GM18526 (cell line): ENCODE results near the gene IRF2BP1.
A peak's percentile ranks its signal among the peaks of the same experiment; 100 is the strongest.

Source experiments
- POLR2A ChIP-seq: IDR thresholded peaks from 3 replicates; pipeline ENCODE4 v1.6.1; 2011; ENCODE audit not compliant: insufficient read length; ENCODE audit errors: extremely low read depth

IRF2BP1 gene

DNA sequence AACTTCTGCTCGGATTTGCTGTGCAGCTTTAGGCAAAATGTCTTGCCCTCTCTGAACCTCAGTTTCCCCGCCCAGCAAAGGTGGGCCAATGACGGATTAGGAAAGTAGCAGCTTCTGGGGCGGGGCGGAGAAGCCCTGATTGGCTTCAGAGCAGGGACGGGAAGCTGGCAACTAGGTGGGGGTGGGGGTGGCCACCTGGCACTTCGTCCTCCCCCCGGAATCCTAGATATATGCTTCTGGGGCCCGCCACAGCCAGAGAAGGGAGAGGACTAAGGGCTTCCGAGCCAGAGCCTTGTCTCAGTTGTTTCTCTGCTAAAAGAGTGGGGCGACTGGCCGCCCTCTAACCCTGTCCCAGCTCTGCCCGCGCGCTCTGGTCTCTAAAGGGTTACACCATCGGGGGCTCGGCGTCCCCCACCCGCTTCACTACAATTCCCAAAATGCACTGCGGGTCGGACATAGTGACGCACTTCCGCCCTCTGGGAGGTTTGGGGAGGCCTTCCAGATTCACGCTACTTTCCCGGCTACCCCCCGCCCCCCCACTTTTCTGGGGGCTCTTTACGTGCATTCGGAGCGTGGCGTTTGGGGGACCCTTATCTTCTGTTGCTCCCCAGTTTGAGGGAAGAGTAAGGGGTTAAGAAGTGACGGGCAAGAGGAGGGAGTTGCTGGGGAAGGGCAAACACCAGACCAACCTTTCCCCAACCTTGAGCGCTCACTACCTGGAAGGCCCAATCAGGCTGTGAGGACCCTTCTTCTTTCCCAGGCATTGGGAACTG is 672 bp upstream of the IRF2BP1 start:
- peak; percentile 38 for TF ChIP-seq POLR2A

DNA sequence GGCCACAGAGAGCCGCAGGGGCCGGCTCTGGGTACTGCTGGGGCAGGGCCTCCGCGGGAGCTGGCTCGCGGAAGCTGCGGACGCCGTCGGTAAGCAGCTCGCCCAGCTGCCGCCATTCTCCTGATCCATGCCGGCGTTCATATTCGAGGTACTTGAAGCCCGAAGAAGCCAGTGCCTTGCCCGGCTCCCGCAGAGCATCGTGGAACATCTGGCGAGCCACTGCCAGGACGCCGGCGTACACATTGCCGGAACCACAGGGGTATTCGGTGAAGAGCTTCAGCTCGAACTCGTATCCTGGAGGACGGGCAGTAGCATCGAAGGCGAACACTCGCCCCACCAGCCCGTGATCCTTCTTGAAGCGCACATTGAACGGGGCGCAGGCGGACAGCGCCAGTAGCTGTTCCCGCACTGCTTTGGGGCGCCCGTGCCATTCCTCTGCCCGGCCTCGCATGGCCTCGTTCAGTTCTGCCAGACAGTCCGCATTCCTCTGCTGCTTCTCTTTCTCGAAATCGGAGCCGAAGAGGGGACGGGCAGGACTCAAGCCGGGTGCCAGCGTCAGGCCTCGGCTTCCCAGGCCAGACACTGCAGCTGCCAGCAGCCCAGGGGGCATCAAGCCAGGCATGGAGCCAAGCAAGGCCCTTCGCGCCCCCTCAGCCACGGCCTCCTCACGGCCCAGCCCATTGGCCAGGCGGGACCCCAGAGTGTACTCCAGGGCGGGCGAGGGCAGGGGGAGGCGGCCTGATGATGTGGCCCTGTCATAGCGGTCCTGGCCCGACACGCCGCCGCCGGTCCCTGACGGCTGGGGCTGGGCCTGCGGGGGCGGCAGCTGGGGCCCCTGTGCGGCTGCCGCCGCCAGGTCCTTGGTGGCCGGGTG is 1.0 kb downstream of the IRF2BP1 start:
- no peak for TF ChIP-seq POLR2A

DNA sequence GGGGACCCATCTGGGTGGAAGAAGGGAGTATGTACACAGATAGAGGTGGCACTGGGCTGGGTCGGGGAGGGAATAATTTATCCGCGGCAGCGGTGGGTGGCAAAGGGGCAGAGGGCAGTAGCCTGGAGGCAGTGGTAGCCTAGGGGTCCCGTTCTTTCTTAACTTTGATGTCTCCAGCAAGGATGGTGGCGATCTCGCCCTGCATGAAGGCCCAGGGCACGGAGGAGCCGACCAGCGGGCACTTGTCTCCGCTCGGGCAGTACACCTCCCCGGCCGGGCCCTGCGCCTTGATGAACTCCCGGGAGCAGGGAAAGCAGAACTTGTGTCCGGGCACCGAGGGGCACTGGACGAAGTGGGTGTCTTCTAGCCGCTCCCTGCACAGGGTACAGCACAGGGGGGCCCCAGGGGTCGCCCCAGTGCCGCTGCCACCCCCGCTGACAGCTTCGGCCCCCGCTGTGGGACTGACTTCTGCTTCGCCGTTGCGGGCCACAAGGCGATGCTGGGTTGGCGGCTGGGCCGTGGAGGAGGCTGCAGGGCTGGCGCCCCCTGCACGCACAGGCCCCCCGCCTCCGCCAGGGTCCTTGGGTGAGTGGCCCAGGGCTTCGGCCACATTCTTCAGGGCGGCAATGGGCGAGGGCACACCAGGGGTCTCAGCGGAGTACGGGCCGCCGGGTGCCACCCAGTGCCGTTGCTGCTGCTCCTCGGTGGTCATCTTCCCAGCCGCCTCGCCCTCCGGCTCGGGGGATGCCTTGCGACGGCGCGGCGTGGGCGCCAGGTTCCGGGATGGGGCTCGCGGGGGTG is 1.9 kb downstream of the IRF2BP1 start:
- TF ChIP-seq POLR2A = no peak

DNA sequence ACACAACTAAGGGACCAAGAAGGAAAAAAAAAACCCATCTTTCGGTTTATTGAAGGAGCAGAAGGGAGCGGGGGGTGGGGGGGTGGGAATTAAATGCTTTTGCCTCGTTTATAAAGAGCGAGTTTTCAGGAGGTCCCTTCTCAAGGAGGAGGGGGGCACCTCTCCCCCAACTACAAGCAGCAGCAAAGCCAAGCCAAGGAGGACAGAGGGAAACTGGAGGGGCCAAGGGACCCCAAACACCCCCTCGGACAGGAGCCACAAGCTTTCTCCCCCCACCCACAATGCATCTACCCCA is 2.4 kb downstream of the IRF2BP1 start:
- TF ChIP-seq POLR2A = no peak

DNA sequence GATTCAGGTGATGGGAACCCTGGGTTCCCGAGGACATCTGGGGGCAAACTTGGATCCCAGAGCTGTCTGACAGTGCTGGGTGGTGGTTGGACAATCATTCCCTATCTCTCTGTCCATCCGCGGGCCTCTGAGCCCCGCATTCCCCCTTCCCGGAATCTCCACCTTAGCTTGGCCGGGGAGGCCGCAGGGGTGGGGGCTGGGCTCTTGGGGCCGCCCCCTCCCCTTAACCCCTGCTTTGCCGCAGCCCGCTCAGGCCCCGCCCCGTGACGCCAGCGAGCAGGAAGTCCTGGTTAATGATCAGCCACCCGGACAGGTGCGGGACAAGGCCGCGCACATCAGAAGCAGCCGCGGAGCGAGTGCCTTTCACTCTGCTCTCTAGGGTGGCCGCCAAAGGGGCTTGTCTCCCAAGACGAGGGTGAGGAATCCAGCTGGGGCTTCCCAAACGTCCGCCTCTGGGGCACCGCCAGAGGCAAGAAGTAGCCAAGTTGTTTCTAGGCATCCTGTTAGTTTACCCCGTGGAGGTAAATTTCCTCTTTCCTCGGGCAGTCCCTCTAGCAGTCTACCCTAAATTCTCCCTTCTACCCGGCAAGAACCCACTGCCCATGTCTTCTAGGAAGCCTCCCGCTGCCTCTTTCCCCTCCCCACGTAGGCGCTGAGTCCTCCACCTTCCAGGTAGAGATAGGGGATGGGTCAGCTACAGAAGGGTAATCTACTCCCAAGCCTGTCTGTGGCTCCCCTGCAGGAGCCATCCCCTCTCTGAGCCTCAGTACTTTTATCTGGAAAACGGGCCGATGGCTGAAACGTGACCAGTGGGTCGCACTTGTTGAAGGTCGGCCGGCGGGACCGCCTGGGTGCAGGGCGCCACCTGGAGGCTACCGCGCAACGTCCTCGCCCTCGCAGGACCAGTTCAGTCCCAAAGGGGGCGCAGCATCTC is 3.0 kb downstream of the IRF2BP1 start:
- TF ChIP-seq POLR2A = peak; percentile 69

DNA sequence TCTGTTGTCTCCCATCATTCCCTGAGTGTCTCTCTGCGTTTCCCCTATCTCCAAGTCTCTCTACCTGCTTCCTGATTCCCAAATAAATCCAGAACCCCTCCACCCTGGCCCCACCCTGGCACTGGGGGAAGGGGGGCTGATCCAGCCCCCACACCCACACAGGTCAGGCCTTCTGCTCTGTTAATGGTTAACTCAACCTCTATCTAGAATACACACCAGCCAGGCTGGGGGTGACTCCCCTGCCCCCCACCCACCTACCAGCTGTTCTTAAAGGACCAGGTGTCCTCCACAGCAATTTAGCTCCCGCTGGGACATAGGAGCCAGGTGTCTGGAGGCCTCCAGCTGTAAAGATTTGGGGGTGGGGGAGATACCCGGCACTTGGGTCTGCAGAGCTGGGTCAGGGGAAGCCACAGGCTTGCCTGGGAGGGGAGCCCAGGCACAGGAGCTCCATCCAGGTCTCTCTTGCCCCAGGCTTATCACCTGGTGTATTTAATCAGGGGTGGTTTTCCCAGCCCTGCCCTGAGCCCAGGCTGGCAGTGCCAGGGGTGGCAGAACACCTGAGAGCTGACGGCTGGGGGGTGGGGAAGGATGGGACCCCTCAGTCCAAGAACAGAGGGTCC is 3.9 kb downstream of the IRF2BP1 start:
- TF ChIP-seq POLR2A = no peak

DNA sequence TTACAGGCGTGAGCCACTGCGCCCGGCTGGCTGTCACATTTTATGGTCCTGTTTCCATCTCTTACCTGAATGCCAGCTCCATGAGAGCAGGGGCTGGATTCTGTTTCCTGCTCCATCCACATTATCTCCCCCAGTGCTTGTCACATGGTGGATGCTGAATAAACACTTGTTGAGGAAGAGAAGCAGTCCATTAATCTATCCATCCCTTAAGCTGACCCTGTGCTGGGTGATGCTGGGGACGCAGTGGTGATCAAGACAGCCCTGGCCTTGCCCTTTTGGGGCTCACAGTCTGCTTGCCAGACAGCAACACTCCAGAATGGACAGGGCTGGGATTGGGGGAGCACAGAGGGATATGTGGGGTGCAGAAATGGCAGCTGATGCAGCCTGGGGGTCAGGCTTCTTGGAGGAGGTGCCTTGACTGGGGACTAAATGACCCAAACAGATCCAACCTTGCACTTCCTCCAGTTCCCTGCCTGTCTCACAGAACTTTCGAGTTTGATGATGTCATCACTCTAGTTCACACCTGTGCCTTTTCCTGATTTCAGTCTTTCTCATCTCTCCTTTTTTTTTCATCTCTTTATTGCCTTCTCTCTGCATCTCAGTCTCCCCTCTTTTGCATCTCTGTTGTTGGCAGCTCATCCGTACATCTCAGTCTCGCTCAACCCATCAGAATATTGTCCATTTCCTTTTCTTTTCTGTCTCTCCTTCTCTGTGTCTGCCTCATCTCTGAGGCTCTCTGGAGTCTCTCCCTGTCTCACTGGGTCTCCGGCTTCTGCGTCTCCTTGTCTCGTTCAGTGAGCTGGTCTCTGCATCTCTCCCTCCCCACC is 4.6 kb downstream of the IRF2BP1 start:
- TF ChIP-seq POLR2A = no peak

DNA sequence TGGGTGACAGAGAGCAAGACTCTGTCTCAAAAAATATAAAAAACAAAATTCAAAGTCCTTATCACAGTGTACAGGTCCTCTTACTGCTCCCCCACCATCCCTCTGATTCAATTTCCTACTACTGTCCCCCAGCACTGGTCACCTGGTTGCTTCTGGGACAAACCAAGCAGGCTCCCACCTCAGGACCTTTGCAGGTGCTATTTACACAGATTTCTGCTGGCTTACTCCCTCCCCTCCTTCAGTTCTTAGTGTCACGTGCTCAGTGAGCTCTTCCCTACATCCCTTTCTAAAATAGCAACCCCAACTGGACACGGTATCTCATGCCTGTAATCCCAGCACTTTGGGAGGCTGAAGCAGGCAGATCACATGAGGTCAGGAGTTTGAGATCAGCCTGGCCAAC is 6.0 kb downstream of the IRF2BP1 start:
- TF ChIP-seq POLR2A = no peak

DNA sequence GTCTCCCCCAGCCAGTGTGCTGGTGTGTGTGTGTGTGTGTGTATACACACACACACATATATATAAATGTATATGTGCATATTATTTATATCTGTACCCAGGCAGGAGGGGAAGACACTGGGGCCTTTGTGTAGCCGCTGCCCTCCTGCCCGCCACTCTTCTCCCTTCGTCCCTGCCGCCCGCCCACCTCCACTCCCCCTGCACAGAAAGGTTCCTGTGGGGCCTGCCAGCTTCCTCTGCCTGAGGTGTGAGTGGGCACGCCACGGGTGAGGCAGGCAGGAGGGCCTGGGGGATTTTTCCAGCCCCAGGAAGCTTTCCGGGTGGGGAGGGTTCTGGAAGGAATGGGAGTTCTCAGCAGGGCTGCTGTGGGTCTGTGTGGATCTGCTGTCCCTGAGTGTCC is 6.9 kb downstream of the IRF2BP1 start:
- TF ChIP-seq POLR2A = no peak

DNA sequence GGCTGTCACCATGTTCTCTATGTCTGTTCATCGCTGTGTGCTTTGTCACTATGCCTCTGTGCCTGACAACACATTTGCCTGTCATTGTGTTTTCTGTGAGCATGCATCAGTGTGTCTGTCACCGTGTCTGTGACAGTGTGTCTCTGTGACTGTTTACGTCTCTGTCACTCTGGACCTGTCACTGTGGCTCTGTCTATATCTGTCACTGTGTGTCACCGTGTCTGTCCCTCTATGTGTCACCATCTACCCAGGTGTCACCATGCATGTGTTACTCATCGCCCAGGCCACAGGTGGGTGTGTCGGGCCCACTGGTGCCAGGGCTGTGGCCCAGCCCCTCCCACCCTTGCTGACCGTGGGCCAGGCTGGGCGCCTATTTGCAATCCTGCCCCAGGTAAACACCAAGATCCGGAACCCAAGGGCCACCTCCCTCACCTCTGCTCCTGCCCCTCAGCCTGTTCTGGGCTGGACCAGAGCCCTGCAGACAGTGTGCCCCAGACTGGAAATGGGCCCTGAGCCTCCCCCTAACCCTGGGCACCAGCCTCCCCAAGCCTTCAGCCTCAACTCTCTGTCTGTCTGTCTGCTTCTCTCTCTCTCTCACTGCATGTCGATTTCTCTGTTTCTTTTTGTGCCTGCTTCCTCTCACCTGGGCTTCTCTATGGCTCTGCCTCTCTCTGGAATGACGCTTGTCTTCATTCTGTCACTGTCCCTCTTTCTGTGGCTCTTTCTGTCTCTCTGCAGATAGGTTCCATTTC is 7.7 kb downstream of the IRF2BP1 start:
- TF ChIP-seq POLR2A = no peak

DNA sequence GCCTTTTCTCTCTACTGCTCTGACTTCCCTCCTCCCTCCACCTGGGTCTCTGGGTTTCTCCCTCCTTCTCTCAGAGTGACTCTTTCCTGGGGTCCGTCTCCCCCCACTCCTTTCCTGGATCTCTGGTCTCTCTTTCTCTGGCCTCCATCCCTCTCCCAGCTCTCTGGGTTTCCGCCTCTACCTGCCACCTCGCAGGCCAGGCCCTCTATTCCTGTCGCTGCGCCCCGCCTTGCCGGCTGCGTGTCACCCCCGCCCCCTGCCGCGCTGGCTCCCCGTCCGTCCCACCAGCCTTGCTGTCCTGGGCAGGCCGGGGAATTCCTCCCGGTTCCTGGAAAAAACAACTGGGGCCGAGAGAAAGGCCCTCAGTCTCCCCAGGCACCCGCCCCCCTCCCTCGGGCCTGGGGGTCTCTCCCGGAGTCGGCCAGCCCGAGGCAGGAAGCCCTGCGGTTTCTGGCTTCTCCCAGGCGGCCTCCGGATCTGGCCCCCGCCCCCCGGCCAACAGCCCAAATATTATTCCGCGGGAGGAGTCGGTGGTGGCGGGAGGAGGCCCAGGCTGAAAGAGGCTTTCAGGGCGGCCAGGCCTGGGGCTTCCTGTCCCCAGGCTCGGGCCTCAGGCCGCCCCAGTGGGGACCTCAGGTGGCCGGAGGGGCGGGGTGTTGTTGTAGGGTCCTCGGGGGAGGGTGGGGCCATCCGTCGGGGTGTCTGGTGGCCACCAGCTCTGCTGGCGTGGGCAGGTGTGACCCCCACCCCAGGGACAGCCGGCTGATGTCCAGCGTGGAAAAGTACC is 9.3 kb downstream of the IRF2BP1 start:
- no peak for TF ChIP-seq POLR2A

DNA sequence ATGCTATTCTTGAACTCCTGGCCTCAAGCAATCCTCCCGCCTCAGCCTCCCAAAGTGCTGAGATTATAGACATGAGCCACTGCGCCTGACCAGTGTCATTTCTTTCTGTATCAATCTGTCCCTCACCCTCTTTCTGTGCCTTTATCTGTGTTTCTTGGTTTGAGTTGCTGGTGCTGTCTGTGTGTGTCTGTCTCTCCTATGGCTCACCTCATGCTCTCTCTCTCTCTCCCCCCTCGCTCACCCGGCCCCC is 9.9 kb downstream of the IRF2BP1 start:
- no peak for TF ChIP-seq POLR2A
